Naive B cell (primary cell): ENCODE data around the gene SEMA3F. TPM values are rescaled to one million over a fixed set of nuclear protein-coding genes. Genes with fewer than 3 reads are reported as not detected.

Source experiments
- ATAC-seq, 2 donors: fragments of 150-1000 bp; cut with Tn5 transposase; 2 replicates each; pipeline ENCODE4 v1.10.0; 2021; ENCODE audit warnings: low read depth in 2 of 2, mild to moderate bottlenecking in 2 of 2, moderate library complexity in 2 of 2
- DNase-seq: peaks from one replicate; pipeline ENCODE4 v3.0.0; 2022
- H3K27ac Mint-ChIP-seq, 6 donors: one replicate each; pipeline ENCODE4 v1.8.0; 2020 to 2022; ENCODE audit warnings: mild to moderate bottlenecking in 6 of 6, mixed read lengths in 6 of 6, moderate library complexity in 5 of 6, inconsistent platforms in 2 of 6
- H3K27me3 Mint-ChIP-seq, 3 donors: one replicate each; pipeline ENCODE4 v1.8.0; 2021 to 2022; ENCODE audit warnings: mixed read lengths in 3 of 3, mild to moderate bottlenecking in 1 of 3
- H3K36me3 Mint-ChIP-seq, 2 donors: one replicate each; pipeline ENCODE4 v1.8.0; 2020 to 2022; ENCODE audit warnings: mixed read lengths in 2 of 2, inconsistent platforms in 1 of 2, mild to moderate bottlenecking in 1 of 2
- H3K4me1 Mint-ChIP-seq, 3 donors: one replicate each; pipeline ENCODE4 v1.8.0; 2020 to 2022; ENCODE audit warnings: mixed read lengths in 3 of 3, inconsistent platforms in 1 of 3, mild to moderate bottlenecking in 1 of 3, moderate library complexity in 1 of 3
- H3K4me3 Mint-ChIP-seq, 8 donors: one replicate each; pipeline ENCODE4 v1.8.0; 2020 to 2022; ENCODE audit warnings: mild to moderate bottlenecking in 8 of 8, mixed read lengths in 8 of 8, moderate library complexity in 8 of 8, inconsistent platforms in 2 of 8
- H3K9me3 Mint-ChIP-seq, 7 donors: one replicate each; pipeline ENCODE4 v1.8.0; 2020 to 2022; ENCODE audit warnings: mixed read lengths in 7 of 7, mild to moderate bottlenecking in 5 of 7, inconsistent platforms in 2 of 7, moderate library complexity in 1 of 7
- polyA plus RNA-seq, 6 donors: library from polyadenylated mRNA; unstranded; fragments of 300-500 nt; fragmentation: Illumina TruSeq; gene quantifications; one replicate each; pipeline ENCODE4 v1.2.3, GENCODE V29; 2021; ENCODE audit warnings: low read depth in 6 of 6

SEMA3F gene
- polyA plus RNA-seq, 6 donors from 2014 or later: not detected

DNA sequence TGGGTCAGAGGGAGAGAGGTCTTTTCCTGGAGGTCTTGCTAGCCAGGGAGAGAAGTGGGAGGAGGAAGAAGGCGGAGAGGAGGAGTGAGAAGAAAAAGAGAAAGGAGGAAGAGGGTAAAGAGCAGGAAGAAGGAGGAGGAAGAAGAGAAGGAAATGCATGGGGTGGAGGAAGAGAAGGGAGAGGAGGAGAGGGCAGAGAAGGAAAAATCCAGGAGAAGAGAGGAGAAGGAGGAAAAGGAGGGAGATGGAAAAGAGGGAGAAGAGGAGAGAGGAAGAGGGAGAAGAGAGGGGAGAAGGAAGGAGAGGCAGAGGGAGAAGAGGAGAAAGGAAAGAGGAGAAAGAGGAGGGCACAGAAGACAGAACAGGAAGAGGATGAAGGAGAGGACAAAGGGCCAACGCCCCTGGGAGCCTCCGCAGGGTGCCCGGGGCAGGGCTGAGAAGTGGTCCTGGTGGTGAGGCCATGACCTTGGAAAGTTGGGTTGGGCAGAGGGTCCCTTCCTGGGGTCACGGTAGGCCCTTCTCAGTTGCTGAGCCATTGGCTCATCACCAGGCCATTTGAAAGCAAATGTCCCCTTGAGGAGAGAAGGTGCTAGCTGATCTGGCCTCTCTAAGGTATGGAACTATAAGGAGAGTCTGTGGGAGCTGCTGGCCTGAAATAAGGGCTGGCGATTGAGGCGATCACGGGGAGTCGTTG is 1.2 kb upstream of the SEMA3F start:
- Mint-ChIP-seq H3K9me3 (no peaks in the 10 kb centered on the region), H3K27ac (peak overlapping the region in 4 of 6 donors; percentile 36 to 93 (median 73)), H3K36me3 (no peaks in the 10 kb centered on the region), H3K27me3 (peaks cover 21 to 57% (median 52%) of the 10 kb centered on the region in 3 donors), H3K4me1 (peaks cover 15 to 22% (median 21%) of the 10 kb centered on the region in 3 donors), H3K4me3 (peak overlapping the region; percentile 80 to 91 (median 84))
- DNase-seq: peak; percentile 13
- no peak for ATAC-seq

DNA sequence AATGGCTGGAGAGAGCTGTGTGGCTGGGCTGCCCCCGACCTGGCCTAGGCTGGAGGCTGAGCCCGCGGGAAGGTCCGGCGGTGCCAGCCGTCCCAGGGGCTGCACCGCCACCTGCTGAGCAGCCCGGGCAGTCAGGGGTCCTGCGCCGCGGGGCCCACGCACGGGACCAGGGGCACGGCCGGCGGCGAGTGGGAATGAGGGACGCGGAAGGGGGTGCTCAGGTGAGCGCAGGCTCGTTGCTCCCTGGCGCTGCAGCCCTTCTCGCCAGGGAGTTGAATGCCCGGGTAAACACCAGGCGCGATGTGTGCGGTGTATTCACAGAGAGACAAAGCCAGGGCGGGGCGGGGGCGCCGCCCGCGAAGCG is 666 bp upstream of the SEMA3F start:
- Mint-ChIP-seq H3K27me3 (peaks cover 22 to 63% (median 52%) of the 10 kb centered on the region in 3 donors), H3K27ac (peak overlapping the region in 1 of 6 donors; percentile 77), H3K4me3 (peak overlapping the region; percentile 80 to 91 (median 84)), H3K4me1 (peaks cover 15 to 22% (median 21%) of the 10 kb centered on the region in 3 donors), H3K9me3 (no peaks in the 10 kb centered on the region), H3K36me3 (no peaks in the 10 kb centered on the region)
- DNase-seq (no peak), ATAC-seq (peak; percentile 37 to 44)

DNA sequence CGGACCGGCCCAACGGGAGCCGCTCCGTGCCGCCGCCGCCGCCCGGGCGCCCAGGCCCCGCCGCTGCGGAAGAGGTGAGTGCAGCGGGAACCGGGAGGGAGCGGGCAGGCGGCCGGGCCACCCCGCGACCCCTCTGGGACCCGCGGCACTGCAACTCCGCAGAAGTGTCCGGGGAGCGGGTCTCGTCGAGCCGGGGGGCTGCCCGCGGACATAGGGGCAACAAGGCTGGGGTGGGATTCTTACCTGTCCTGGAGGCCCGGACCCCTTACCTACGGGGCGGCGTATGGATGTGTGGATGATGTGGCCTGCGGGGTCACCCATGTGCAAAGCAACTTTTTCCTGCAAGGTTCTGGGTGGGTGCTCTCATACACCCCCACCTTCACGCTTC is 361 bp downstream of the SEMA3F start:
- peaks cover 15 to 22% (median 21%) of the 10 kb centered on the region in 3 donors for H3K4me1 Mint-ChIP-seq
- H3K27ac Mint-ChIP-seq: peak overlapping the region in 1 of 6 donors; percentile 94
- peaks cover 22 to 62% (median 49%) of the 10 kb centered on the region in 3 donors for H3K27me3 Mint-ChIP-seq
- DNase-seq (no peak), ATAC-seq (no peak)
- no peaks in the 10 kb centered on the region for H3K9me3 Mint-ChIP-seq
- H3K36me3 Mint-ChIP-seq: no peaks in the 10 kb centered on the region
- peak overlapping the region; percentile 71 to 92 (median 81) for H3K4me3 Mint-ChIP-seq

DNA sequence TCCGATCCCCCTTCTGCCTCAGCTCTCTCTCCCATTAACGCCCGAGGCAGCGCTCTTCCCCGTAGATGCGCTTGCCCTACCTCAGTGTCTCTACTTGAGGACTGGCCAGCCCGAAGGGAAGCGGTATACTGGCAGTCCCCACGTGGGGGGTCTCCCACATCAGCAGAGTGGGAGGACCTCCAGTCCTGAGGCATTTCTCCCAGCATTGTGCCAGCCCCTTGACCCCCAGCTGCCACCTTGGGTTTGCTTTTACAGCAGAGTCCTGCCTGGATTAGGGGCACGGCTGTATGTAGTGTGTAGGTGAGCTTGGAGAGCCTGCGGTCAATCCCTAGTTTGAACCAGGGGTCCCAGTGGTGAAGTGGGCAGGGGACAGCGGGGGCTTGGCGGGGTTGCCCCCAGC is 767 bp downstream of the SEMA3F start:
- peaks cover 22 to 58% (median 46%) of the 10 kb centered on the region in 3 donors for H3K27me3 Mint-ChIP-seq
- no peaks in the 10 kb centered on the region for H3K9me3 Mint-ChIP-seq
- no peaks in the 10 kb centered on the region for H3K36me3 Mint-ChIP-seq
- H3K4me1 Mint-ChIP-seq: peaks cover 15 to 22% (median 21%) of the 10 kb centered on the region in 3 donors
- H3K27ac Mint-ChIP-seq: peak overlapping the region in 2 of 6 donors; percentile 49 to 94
- H3K4me3 Mint-ChIP-seq: peak overlapping the region; percentile 71 to 92 (median 81)
- DNase-seq (no peak), ATAC-seq (no peak)

DNA sequence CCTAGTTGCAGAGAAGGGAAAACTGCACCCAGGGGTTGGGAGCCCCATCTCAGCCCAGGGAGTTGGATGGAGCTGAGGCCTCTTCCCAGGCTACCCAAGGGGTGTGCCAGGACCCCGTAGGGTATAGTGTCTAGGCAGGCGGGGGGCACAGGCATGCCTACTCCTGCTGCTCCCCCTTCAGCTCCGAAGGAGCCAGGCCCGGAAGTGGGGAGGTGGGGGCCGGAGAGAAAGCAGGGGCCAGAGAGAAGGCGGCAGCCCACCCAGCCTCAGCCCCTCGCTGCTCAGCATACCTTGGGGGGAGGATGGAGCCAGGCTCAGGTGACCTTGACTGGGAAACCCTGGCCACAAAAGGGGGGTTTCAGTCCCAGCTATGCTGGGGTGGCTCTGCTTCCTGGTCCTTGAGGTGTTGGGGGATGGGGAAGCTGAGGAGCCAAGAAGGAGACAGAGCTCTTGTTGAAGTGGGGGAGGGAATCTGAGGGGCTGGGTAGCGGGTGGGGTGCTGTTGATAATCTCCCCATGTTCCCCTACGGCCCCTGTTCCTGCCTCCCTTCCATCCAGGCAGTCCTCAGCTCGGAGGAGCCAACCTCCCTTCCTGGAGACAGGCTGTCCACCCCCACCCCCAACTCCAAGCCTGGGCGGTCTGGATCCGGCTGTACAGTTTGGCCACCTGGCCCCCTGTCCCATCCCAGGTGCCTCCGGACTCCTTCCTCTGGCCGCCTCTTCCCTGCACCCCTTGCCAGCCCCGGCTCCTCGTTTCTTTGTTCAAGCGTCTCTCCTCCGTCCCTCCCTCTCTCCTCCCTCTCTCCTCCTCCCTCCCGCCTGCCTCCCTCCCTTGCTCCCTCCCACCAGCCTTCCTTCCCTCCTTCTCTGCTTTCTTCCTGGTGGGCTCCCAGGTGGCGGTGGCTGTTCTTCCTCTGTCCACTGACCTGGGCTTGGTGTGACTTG is 1.7 kb downstream of the SEMA3F start:
- H3K27me3 Mint-ChIP-seq: peaks cover 22 to 58% (median 43%) of the 10 kb centered on the region in 3 donors
- H3K9me3 Mint-ChIP-seq: no peaks in the 10 kb centered on the region
- no peaks in the 10 kb centered on the region for H3K36me3 Mint-ChIP-seq
- peak overlapping the region in 5 of 8 donors; percentile 60 to 84 (median 78) for H3K4me3 Mint-ChIP-seq
- DNase-seq: no peak
- H3K27ac Mint-ChIP-seq: no peak overlapping the region
- peaks cover 15 to 22% (median 21%) of the 10 kb centered on the region in 3 donors for H3K4me1 Mint-ChIP-seq
- no peak for ATAC-seq

DNA sequence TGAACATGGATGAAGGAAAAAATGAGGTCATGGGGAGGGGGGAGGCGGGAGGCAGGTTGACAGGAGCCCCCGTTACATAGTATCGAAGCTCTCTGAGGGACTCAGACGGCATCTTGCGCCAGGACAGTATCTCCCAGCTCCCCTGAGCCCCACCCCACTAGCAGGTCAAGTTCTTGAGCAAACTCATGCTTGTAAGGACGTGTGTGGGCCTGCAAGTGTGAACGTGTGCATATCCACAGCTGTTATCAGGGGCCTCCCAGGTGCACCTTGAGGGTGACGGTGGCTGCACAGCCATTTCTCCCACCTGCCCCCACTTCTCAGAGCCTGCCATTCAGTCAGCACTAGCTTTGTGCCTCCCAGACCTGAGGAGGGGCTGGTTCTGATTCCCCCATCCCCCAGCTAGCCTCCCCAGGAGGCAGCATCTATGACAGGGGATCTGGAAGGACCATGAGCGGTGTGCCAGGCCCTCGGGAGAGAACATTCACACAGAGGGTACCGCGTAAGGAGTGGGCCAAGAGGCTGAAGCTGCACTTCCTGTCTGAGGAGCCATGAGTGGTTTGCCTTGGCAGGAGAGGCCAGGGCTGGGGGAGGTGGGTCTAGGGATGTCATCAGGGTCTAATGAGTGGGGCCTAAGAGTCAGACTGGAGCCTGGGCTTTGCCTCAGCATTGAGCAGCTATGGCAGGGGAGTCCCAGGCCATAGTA is 2.9 kb downstream of the SEMA3F start:
- Mint-ChIP-seq H3K4me3 (peak overlapping the region in 1 of 8 donors; percentile 68), H3K27ac (no peak overlapping the region), H3K27me3 (peaks cover 23 to 57% (median 42%) of the 10 kb centered on the region in 3 donors), H3K9me3 (no peaks in the 10 kb centered on the region), H3K4me1 (peaks cover 15 to 22% (median 21%) of the 10 kb centered on the region in 3 donors), H3K36me3 (no peaks in the 10 kb centered on the region)
- ATAC-seq (no peak), DNase-seq (no peak)

DNA sequence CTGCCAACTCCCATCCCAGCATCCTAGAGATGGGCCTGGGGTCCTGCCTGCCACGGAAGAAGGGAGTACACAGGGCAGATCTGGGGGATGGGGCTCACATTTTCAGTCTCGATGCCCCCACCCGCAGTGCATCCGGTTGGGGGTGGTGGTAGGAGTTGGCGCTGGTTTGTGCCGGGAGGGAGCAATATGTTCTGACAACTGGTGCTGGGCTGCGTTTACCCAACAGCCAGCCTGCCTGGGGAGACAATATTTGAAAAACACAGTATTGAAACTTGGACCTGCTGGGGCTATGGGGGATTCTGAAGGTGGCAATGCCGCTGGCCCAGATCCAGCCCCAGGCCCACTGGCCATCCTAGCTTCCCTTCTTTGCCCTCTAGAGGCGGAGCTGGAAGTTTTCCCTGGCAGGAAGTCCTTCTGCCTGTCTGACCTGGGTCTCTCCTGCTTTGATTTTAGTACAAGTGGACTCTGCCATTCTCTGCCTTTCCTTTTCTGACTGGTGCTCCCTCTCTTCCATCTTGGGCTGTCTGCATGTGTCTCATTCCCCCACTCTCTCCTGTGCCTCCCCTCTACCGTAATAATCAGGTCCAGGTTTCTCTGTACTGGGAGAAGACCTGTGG is 3.5 kb downstream of the SEMA3F start:
- DNase-seq (no peak), ATAC-seq (no peak)
- H3K4me1 Mint-ChIP-seq: peaks cover 14 to 18% (median 15%) of the 10 kb centered on the region in 3 donors
- H3K36me3 Mint-ChIP-seq: no peaks in the 10 kb centered on the region
- no peaks in the 10 kb centered on the region for H3K9me3 Mint-ChIP-seq
- H3K4me3 Mint-ChIP-seq: no peak overlapping the region
- H3K27ac Mint-ChIP-seq: no peak overlapping the region
- H3K27me3 Mint-ChIP-seq: peaks cover 23 to 50% (median 35%) of the 10 kb centered on the region in 3 donors

DNA sequence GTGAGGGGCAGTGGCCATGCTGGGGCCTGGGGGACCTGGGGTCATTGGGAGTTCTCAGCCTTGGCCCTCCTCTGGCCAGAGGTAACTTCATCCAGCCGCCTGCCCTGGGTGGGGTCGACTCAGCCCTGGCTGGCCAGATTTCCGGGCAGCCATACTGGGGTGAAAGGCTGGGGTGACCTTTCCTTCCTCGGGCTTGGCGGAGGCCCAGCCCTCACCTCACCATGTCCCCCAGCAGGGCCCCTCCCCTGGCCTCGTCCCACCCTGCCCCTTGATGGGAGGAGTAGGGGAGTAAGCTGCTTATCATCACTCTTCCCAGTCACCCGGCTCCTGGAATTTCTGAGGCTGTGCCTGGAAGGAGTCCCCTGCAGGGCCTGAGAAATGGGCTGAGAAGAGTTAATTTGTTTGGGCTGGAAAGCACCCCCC is 5.4 kb downstream of the SEMA3F start:
- H3K36me3 Mint-ChIP-seq: no peaks in the 10 kb centered on the region
- no peaks in the 10 kb centered on the region for H3K9me3 Mint-ChIP-seq
- no peak overlapping the region for H3K4me3 Mint-ChIP-seq
- no peak for ATAC-seq
- peaks cover 5 to 11% (median 6%) of the 10 kb centered on the region in 3 donors for H3K4me1 Mint-ChIP-seq
- peaks cover 16 to 40% (median 26%) of the 10 kb centered on the region in 3 donors for H3K27me3 Mint-ChIP-seq
- H3K27ac Mint-ChIP-seq: no peak overlapping the region
- DNase-seq: no peak

DNA sequence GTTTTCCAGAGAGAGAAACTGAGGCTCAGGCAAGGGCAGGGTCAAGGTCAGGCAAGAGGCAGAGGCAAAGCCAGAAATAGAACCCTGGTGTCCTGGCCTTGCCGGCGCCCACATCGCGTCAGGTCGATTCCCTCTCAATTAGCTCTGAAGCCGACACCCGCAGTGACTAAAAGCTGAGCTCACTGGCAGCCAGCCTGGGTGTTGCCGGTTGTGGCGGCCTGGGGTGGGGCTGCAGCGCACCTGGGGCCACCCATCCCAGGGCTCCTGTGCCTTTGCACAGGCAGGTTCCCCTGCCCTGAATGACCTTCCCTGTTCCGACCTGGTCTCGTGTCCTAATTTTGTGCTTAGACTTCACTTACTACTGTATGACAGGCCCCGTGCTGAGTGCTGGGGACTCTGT is 6.2 kb downstream of the SEMA3F start:
- Mint-ChIP-seq H3K27ac (no peak overlapping the region), H3K4me3 (no peak overlapping the region), H3K27me3 (peaks cover 9 to 33% (median 18%) of the 10 kb centered on the region in 3 donors), H3K9me3 (no peaks in the 10 kb centered on the region), H3K36me3 (no peaks in the 10 kb centered on the region), H3K4me1 (peaks cover 0 to 4% (median 0%) of the 10 kb centered on the region in 3 donors)
- ATAC-seq (no peak), DNase-seq (no peak)

DNA sequence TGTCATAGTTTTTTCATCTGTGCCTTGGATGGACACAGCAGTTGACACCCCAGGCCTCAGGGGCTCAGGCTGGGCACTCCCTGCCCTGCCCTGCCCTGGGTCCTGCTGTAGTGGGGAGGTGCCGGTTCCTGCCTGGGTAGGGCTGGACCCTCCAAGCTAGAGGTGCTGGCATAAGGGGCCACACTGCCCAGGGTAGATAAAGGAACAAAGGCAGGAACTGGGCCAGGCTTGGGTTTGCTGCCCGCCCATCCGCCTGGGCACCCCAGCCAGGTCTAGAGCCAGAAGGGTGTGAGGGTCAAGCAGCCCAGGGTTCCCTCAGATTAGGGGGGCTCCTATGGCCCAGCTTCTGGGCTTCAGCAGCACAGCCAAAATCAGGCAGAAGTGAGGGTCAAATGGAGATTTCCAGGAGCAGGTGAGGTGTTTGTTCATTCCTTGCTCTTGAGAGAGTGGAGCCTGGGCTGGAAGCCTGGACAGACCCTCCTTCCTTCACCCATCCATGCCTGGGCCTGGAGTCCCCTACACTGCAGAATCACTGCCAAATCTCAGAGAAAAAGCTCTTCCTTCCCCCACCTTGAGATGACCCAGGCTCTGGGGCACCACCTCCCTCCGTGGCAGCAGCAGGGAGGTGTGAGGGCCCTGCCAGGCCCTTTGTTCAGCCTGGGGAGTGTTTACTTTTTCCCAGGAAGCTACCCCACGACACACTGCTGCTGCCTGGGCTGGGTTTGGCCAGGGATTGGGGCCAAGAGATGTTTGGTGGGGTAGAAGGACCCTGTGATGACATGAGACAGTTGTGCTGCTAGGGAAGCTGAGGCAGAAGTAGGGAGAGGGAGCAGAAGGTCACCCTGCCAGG is 7.1 kb downstream of the SEMA3F start:
- peak overlapping the region in 1 of 6 donors; percentile 79 for H3K27ac Mint-ChIP-seq
- peaks cover 0 to 4% (median 0%) of the 10 kb centered on the region in 3 donors for H3K4me1 Mint-ChIP-seq
- no peaks in the 10 kb centered on the region for H3K9me3 Mint-ChIP-seq
- H3K36me3 Mint-ChIP-seq: no peaks in the 10 kb centered on the region
- no peak overlapping the region for H3K4me3 Mint-ChIP-seq
- peaks cover 9 to 24% (median 9%) of the 10 kb centered on the region in 3 donors for H3K27me3 Mint-ChIP-seq
- no peak for DNase-seq
- ATAC-seq: no peak

DNA sequence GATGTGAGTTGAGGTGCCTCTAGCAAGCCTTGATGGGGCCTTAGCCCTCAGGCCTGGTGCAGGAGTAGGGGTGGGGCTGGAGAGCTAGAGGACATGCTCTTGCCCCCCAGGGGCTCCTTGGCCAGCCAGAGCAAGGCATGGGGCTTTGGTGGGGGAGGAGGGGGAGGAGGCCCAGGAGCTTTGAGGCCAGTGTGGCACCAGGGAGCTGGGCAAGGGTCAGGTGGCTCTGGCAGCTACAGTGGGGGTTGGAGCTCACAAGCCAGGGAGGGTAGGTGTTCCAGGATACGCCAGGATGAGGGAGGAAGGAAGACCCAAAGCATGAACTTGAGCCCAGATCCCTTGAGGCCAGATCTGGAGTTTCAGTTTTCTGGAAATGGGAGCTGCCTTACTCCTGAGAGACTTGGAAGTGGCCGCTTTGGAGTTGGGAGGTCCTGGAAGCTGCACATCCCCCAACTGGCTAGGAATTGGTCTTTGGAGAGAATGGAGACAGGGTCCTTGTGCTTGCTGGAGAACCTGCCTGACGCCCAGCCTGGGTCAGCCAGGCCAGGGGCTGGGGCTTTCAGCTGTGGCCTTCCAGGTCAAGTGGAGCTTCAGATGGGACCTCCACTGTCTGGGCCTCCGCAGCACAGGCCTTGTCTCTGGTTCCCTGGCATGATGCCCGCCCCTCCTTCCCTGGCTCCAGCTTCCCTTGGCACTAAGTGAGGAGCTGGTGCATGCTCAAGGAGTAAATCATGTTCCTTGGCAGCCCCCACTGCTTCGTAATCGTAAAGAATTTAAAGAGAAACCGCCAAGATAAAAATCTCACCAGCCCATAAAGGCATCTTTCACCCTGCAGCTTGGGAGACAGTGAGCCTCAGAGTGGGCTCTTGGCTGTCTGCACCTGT is 8.7 kb downstream of the SEMA3F start:
- H3K36me3 Mint-ChIP-seq: no peaks in the 10 kb centered on the region
- peaks cover 7 to 11% (median 8%) of the 10 kb centered on the region in 3 donors for H3K27me3 Mint-ChIP-seq
- no peak for DNase-seq
- no peak overlapping the region for H3K27ac Mint-ChIP-seq
- no peaks in the 10 kb centered on the region for H3K4me1 Mint-ChIP-seq
- ATAC-seq: no peak
- no peaks in the 10 kb centered on the region for H3K9me3 Mint-ChIP-seq
- H3K4me3 Mint-ChIP-seq: no peak overlapping the region
